Calu3 (cell line): ENCODE results near the gene NAV1. TPM values are rescaled to one million over a fixed set of nuclear protein-coding genes. Genes with fewer than 3 reads are reported as not detected.

Experiments used
- BruUV-seq: library from RNA; stranded (reverse); fragments of 400-500 nt; replicated peaks from 2 replicates; lab custom pipeline; 2021; lab: Mats Ljungman, UMichigan
- CTCF ChIA-PET: fragments of 300-600 bp; sonication (Branson Sonifier 250); formaldehyde crosslinking; loops from one replicate; lab custom pipeline; 2022; ENCODE audit warnings: antibody characterized with exemption; lab: Charles Lee
- DNase-seq: peaks from one replicate; pipeline ENCODE4 v3.0.0; 2022
- H3K27ac Mint-ChIP-seq: one replicate; pipeline ENCODE4 v1.8.0; 2022; ENCODE audit warnings: mixed read lengths; ENCODE audit not compliant: unreplicated experiment
- H3K27me3 Mint-ChIP-seq: one replicate; pipeline ENCODE4 v1.8.0; 2022; ENCODE audit warnings: mixed read lengths; ENCODE audit not compliant: unreplicated experiment
- H3K36me3 Mint-ChIP-seq: one replicate; pipeline ENCODE4 v1.8.0; 2022; ENCODE audit warnings: mild to moderate bottlenecking, moderate library complexity, mixed read lengths; ENCODE audit not compliant: insufficient read depth, unreplicated experiment
- H3K4me1 Mint-ChIP-seq: one replicate; pipeline ENCODE4 v1.8.0; 2022; ENCODE audit warnings: mild to moderate bottlenecking, low read depth, mixed read lengths; ENCODE audit not compliant: unreplicated experiment
- H3K4me3 Mint-ChIP-seq: one replicate; pipeline ENCODE4 v1.8.0; 2022; ENCODE audit warnings: mild to moderate bottlenecking, low read depth, moderate library complexity, mixed read lengths; ENCODE audit not compliant: unreplicated experiment
- H3K9me3 Mint-ChIP-seq: one replicate; pipeline ENCODE4 v1.8.0; 2022; ENCODE audit warnings: low read depth, mixed read lengths; ENCODE audit not compliant: unreplicated experiment
- CTCF ChIP-seq: fragments of 200-600 bp; IDR thresholded peaks from one replicate; pipeline ENCODE4 v1.8.0; 2022; ENCODE audit warnings: antibody characterized with exemption; ENCODE audit not compliant: unreplicated experiment
- intact Hi-C: fragments of 100-400 bp; cut with micrococcal nuclease; formaldehyde crosslinking; loops from one replicate; pipeline ENCODE4 v1.10.0; 2022; ENCODE audit not compliant: unreplicated experiment
- total RNA-seq: library from RNA; stranded (reverse); gene quantifications from 2 replicates; pipeline ENCODE4 v1.2.3, GENCODE V29; 2022

The NAV1 gene
- total RNA-seq, 1 experiment from 2014 or later, result 24.8 TPM

- no peaks in the 10 kb centered on the region for H3K27me3 Mint-ChIP-seq
- CTCF ChIA-PET, result interaction anchor here (0.9 to 4.5 kb wide), 2 partner anchors 14 to 24 kb away, joined by 3 to 27 read pairs; no protein-coding TSS in a partner anchor
- peak overlapping the region; percentile 50 for H3K27ac Mint-ChIP-seq
- BruUV-seq, result no TSS peak
- intact Hi-C loops, result no loop called here
- H3K36me3 Mint-ChIP-seq, result peaks cover 44% of the 10 kb centered on the region
- peaks cover 53% of the 10 kb centered on the region for H3K4me1 Mint-ChIP-seq
- DNase-seq, result peak; percentile 50
- no peak for TF ChIP-seq CTCF
- H3K4me3 Mint-ChIP-seq, result peak overlapping the region; percentile 63
- no peaks in the 10 kb centered on the region for H3K9me3 Mint-ChIP-seq
Observed at GRCh38 chr1:201505503-201505890, 33.4 kb upstream of the NAV1 start.

- H3K27me3 Mint-ChIP-seq, result no peaks in the 10 kb centered on the region
- TSS peak; percentile 31 for BruUV-seq
- DNase-seq, result no peak
- H3K27ac Mint-ChIP-seq, result peak overlapping the region; percentile 50
- TF ChIP-seq CTCF, result no peak
- peak overlapping the region; percentile 63 for H3K4me3 Mint-ChIP-seq
- H3K36me3 Mint-ChIP-seq, result peaks cover 44% of the 10 kb centered on the region
- no peaks in the 10 kb centered on the region for H3K9me3 Mint-ChIP-seq
- intact Hi-C loops, result no loop called here
- CTCF ChIA-PET, result interaction anchor here (0.6 to 4.5 kb wide), 4 partner anchors 14 to 644 kb away, joined by 3 to 27 read pairs (median 6); no protein-coding TSS in a partner anchor
- peaks cover 53% of the 10 kb centered on the region for H3K4me1 Mint-ChIP-seq
Observed at GRCh38 chr1:201506092-201506491, 32.8 kb upstream of the NAV1 start.

GRCh38 chr1:201506557-201507359 lies 32.2 kb upstream of the NAV1 start, which contains the start of gene CSRP1:
Gene CSRP1, minus strand, starts transcription at chr1:201507123. Its CDS starts 10,820 bp downstream, at chr1:201496303.
- H3K36me3 Mint-ChIP-seq, result peaks cover 44% of the 10 kb centered on the region
- no TSS peak for BruUV-seq
- H3K4me3 Mint-ChIP-seq, result peak within 1 kb of the TSS; percentile 63
- CTCF ChIA-PET, result interaction anchor here (0.6 to 2.2 kb wide), 4 partner anchors 16 to 644 kb away, joined by 3 to 9 read pairs (median 4); no protein-coding TSS in a partner anchor
- TF ChIP-seq CTCF, result no peak
- intact Hi-C loops, result no loop called here
- peak within 1 kb of the TSS; percentile 66 for H3K27ac Mint-ChIP-seq
- no peaks in the 10 kb centered on the region for H3K9me3 Mint-ChIP-seq
- peaks cover 51% of the 10 kb centered on the region for H3K4me1 Mint-ChIP-seq
- peak; percentile 79 for DNase-seq
- no peaks in the 10 kb centered on the region for H3K27me3 Mint-ChIP-seq

- Mint-ChIP-seq H3K4me1 (peaks cover 45% of the 10 kb centered on the region), H3K4me3 (peak overlapping the region; percentile 63), H3K36me3 (peaks cover 38% of the 10 kb centered on the region), H3K27me3 (no peaks in the 10 kb centered on the region), H3K27ac (peak overlapping the region; percentile 66), H3K9me3 (no peaks in the 10 kb centered on the region)
- DNase-seq, result no peak
- CTCF ChIA-PET, result interaction anchor here (0.9 to 2.2 kb wide), 3 partner anchors 15 to 71 kb away, joined by 3 to 9 read pairs (median 5); no protein-coding TSS in a partner anchor
- TSS peak; percentile 58 for BruUV-seq
- intact Hi-C loops, result no loop called here
- no peak for TF ChIP-seq CTCF
Observed at GRCh38 chr1:201507360-201507675, 31.6 kb upstream of the NAV1 start.
